ENCODE data around the gene STARD3NL.
"Not testable (repeated sequence)": the region's sequence is repeated elsewhere in the genome, so short reads cannot be mapped to it uniquely, and the experiment has no call there.

DNA sequence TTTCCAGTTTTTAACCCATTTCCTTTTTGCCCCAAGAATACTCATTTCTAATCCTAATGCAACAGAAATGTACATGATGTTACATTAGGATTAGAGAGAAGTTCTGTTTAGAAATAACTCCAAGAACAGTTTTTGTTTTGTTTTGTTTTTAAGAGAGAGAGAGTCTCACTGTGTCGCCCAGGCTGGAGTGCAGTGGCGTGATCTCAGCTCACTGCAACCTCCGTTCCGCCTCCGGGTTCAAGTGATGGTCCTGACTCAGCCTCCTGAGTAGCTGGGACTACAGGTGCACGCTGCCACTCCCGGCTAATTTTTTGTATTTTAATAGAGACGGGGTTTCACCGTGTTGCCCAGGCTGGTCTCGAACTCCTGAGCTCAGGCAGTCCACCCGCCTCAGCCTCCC is 56.7 kb downstream of the STARD3NL start:
- not testable (repeated sequence) for TF ChIP-seq YY1 (IDR thresholded peaks at IDR 0.05; ENCODE audit: insufficient read depth, insufficient read length); ZNF274 (IDR thresholded peaks at IDR 0.05; ENCODE audit: low read depth, low read length); SUZ12 (IDR thresholded peaks at IDR 0.05; ENCODE audit: extremely low read depth, insufficient read depth, insufficient read length)
